Duodenal mucosa (tissue), 2 donors: Measurements from ENCODE around the gene CXCL12.

ENCODE experiments used
- H3K27ac ChIP-seq: one replicate; pipeline ENCODE4 v1.7.0; 2013; ENCODE audit warnings: low read depth, low read length
- H3K27me3 ChIP-seq, 2 donors: one replicate each; pipeline ENCODE4 v1.7.0; 2013; ENCODE audit warnings: low read length in 2 of 2, control low read depth in 1 of 2; ENCODE audit not compliant: insufficient read depth in 2 of 2, control insufficient read depth in 1 of 2
- H3K36me3 ChIP-seq, 2 donors: one replicate each; pipeline ENCODE4 v1.7.0; 2013; ENCODE audit warnings: low read length in 2 of 2, control low read depth in 1 of 2; ENCODE audit not compliant: insufficient read depth in 2 of 2, control insufficient read depth in 1 of 2
- H3K4me1 ChIP-seq, 2 donors: one replicate each; pipeline ENCODE4 v1.7.0; 2013; ENCODE audit warnings: low read length in 2 of 2, control low read depth in 1 of 2; ENCODE audit not compliant: insufficient read depth in 2 of 2, control insufficient read depth in 1 of 2
- H3K4me3 ChIP-seq, 2 donors: one replicate each; pipeline ENCODE4 v1.7.0; 2013; ENCODE audit warnings: low read length in 2 of 2, low read depth in 1 of 2
- H3K9ac ChIP-seq, 2 donors: one replicate each; pipeline ENCODE4 v1.7.0; 2013; ENCODE audit warnings: low read length in 2 of 2, low read depth in 1 of 2
- H3K9me3 ChIP-seq, 2 donors: one replicate each; pipeline ENCODE4 v1.7.0; 2013; ENCODE audit warnings: low read length in 2 of 2, control low read depth in 1 of 2; ENCODE audit not compliant: control insufficient read depth in 1 of 2

Gene CXCL12

DNA sequence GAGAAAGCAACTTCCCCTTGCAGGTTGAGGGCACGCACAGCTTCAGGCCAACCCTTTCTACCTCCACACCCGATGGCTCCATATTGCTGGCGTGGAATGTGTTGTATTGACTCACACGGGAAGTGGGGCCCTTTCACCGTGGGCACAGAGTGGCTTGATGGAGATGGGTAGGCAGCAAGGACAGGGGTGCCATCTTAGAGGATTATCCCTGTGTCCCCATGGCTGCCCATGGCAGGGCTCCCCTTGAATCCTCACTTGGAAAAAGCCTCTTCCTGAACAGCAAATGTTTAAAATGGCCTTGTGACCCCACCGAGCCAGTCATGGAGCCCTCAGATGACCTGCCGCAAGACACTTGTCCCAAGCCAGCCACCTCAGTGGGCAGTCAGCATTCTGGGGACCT is 31.2 kb downstream of the CXCL12 start:
- H3K4me3 ChIP-seq: no peak overlapping the region
- no peaks in the 10 kb centered on the region for H3K36me3 ChIP-seq
- peaks cover 0 to 4% of the 10 kb centered on the region in 2 donors for H3K4me1 ChIP-seq
- no peak overlapping the region for H3K9ac ChIP-seq
- H3K27ac ChIP-seq: no peak overlapping the region
- no peaks in the 10 kb centered on the region for H3K27me3 ChIP-seq
- H3K9me3 ChIP-seq: no peaks in the 10 kb centered on the region

DNA sequence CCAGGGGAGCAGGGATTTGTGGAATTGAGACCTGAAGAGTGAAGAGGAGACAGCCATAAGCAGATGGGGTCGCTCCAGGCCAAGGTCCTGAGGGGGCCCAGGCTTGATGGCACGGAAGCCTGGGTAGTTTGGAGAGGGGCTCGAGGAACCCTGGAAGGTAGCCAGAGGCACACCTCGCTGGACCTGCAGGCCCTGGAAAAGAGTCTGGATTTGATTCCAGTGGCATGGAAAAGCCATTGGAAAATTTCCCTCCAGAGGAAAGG is 31.8 kb downstream of the CXCL12 start:
- Histone ChIP-seq H3K36me3 (no peaks in the 10 kb centered on the region), H3K4me3 (no peak overlapping the region), H3K27ac (no peak overlapping the region), H3K9ac (no peak overlapping the region), H3K4me1 (peaks cover 0 to 4% of the 10 kb centered on the region in 2 donors), H3K27me3 (no peaks in the 10 kb centered on the region), H3K9me3 (no peaks in the 10 kb centered on the region)

DNA sequence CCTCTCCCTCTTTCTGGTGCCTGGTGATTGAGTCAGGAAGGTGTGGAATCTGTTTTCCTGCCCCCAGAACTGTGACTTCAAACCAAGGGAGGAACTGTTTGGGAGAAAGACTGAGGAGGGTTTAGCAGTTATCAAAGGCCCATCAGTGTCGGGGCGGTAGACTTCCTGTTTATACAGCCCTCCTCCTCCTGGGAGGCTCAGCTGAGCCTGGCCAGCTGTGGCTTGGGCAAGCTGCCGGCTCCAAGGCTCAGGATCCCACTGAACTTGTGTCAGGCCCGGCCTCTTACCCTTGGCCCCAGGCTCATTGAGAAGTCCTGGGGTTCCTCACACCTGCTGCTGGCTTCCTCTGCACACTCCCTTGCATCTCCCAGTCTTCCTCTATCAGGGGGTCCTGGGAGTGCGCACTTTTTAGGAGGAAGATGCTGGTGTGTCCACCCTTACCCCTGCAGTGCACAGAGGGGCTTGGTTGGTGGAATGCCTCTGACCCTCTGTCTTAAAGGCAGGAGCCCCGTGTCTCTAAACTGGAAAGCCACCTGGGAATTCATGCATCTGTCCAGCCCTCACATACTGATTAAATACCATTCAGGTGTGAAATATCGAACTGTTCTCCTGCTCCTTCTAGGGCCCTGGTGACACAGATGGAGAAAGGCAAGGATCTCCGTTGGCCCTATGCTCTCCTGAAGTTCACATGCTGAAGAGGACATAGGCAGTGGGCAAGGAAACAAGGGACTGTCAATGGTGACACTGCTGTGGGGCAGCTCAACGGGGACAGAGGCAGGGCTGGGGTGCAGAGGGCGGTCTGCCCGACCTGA is 32.4 kb downstream of the CXCL12 start:
- no peaks in the 10 kb centered on the region for H3K27me3 ChIP-seq
- H3K4me3 ChIP-seq: no peak overlapping the region
- no peaks in the 10 kb centered on the region for H3K36me3 ChIP-seq
- H3K9me3 ChIP-seq: no peaks in the 10 kb centered on the region
- no peak overlapping the region for H3K9ac ChIP-seq
- H3K4me1 ChIP-seq: peaks cover 0 to 4% of the 10 kb centered on the region in 2 donors
- no peak overlapping the region for H3K27ac ChIP-seq

DNA sequence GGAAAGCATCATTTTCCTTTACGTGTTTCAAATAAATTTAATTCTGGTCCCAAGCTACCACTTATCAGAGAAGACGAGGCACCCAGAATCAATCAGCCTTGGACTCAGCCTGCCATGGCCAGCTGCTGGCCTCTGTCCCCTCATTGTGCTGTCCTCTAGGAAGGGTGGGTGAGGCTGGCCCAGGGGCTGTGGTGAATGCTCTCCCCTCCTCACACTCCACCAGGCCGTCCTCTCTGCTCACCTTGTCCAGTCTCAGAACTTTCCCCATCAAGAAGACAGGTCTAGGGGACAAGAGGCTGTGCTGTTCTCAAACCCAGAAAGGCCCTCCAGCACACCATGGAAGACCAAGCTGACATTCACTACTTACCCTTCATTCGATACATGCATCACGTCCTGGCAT is 36.4 kb downstream of the CXCL12 start:
- H3K27me3 ChIP-seq: no peaks in the 10 kb centered on the region
- peaks cover 0 to 4% of the 10 kb centered on the region in 2 donors for H3K4me1 ChIP-seq
- no peaks in the 10 kb centered on the region for H3K36me3 ChIP-seq
- H3K9ac ChIP-seq: no peak overlapping the region
- no peak overlapping the region for H3K27ac ChIP-seq
- H3K4me3 ChIP-seq: no peak overlapping the region
- H3K9me3 ChIP-seq: no peaks in the 10 kb centered on the region

DNA sequence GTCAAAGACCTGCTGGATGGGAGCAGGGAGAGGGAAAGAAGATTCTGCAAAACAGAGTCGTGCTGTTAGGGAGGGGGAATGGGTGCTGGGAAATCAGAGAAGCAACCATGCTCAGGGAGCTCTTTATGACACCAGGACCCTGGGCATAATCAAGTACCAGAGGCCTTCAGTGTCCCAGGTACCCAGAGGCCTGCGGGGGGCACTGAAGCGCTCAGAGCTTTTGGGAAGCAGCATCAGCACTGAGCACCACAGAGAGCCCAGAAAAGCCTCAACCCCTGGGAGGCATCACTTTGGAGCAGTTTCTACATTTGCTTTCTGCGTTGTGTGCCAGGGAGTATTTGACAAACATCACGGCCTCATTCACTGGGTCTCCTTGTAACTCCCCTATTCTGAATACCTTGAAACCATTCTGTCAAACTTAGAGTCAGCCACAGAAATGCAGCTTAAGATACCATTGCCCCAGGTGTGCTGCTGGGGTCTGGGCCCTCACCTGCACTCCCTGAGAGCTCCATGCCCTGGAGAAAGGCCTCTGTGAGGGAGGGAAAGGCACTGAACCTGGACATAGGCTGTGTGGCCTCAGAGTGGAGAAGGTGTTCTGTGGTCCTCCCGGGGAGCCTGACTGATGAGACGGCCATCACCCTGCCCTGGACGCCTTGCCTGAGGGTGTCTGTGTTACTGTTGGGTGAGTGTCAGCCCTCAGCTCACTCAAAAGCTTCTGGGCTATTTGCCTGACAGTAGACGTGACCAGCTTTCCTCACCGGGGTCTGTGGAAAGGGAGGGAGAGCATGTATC is 37.1 kb downstream of the CXCL12 start:
- Histone ChIP-seq H3K4me3 (no peak overlapping the region), H3K9me3 (no peaks in the 10 kb centered on the region), H3K27me3 (no peaks in the 10 kb centered on the region), H3K9ac (no peak overlapping the region), H3K36me3 (no peaks in the 10 kb centered on the region), H3K27ac (no peak overlapping the region), H3K4me1 (peaks cover 0 to 4% of the 10 kb centered on the region in 2 donors)

DNA sequence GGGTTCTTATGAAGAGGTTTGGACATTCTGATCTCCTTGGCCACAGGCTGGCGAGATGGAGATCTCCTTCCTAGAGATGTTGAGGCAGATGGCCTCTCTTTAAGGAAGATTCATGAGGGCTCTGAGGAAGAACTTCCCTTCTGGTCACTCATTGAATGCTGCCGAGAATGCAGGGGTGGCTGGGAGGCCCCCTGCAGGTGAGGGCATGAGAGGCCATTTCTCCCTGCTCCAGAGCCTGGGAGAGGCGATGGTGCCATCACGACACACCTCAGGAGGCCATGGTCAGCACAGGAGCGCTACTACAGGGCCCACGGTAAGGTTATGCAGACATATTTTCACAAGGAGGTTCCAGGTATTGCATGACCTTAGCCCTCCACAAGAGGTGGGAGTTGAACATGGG is 40.2 kb downstream of the CXCL12 start:
- Histone ChIP-seq H3K36me3 (no peaks in the 10 kb centered on the region), H3K9ac (no peak overlapping the region), H3K9me3 (no peaks in the 10 kb centered on the region), H3K27me3 (no peaks in the 10 kb centered on the region), H3K27ac (no peak overlapping the region), H3K4me1 (no peaks in the 10 kb centered on the region), H3K4me3 (no peak overlapping the region)

DNA sequence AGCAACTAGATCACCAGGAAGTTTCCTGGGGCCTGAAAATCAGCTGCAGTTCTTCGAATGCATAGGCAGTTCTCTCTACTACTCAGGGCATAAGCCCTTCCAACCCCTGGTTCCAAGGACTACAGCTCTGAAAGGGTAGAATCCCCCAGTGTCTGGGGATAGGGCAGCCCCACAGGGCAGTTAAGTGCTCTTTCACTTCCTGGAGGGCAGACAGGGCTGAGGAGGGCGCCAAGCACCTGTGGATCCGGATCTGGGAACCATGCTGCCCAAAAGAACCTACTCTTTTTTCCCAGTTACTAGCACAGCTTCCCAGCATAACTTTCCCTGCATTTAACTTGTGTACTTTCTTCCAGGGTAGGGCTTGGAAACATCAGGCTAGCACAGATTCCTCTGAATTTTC is 41.1 kb downstream of the CXCL12 start:
- Histone ChIP-seq H3K9ac (no peak overlapping the region), H3K4me1 (no peaks in the 10 kb centered on the region), H3K27ac (no peak overlapping the region), H3K9me3 (no peaks in the 10 kb centered on the region), H3K27me3 (no peaks in the 10 kb centered on the region), H3K4me3 (no peak overlapping the region), H3K36me3 (no peaks in the 10 kb centered on the region)

DNA sequence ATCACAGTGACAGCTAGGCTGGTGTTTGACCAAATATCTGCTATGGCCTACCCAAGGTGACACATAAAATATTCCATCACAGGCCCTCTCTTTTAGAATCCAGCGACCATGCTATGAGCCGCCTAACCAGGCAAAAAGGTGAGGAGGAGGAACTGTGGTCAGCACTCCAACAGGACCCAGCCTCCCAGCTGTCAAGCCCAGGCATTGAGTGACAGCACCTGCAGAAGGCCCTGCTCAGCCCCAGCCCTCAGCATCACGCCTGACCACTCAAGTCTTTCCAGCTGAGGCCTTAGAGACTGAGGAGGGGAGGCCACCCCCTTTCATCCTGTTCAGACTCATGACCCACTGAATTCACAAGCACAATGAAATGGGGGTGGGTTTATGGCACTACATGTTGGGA is 43.0 kb downstream of the CXCL12 start:
- Histone ChIP-seq H3K9ac (no peak overlapping the region), H3K9me3 (no peaks in the 10 kb centered on the region), H3K4me3 (no peak overlapping the region), H3K36me3 (no peaks in the 10 kb centered on the region), H3K27me3 (no peaks in the 10 kb centered on the region), H3K27ac (no peak overlapping the region), H3K4me1 (no peaks in the 10 kb centered on the region)

DNA sequence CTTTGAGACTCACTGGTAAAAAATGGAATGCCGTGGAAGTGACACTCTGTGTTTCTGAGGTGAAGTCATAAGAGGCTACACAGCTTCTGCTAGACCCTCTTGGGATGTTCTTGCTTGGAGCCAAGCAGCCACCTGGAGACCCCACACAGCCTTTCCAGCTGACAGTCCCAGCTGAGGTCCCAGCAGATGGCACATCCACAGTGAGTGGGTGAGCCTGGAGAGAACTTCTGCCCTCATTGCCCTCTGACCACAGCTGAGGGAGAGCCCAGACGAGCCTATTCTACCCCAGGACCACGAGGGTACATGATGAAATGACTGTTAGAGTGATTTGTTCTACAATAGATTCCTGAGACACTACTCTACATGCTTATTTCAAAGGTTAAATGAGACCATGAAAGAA is 44.3 kb downstream of the CXCL12 start:
- no peaks in the 10 kb centered on the region for H3K9me3 ChIP-seq
- no peaks in the 10 kb centered on the region for H3K4me1 ChIP-seq
- no peaks in the 10 kb centered on the region for H3K36me3 ChIP-seq
- no peak overlapping the region for H3K4me3 ChIP-seq
- H3K27me3 ChIP-seq: no peaks in the 10 kb centered on the region
- no peak overlapping the region for H3K9ac ChIP-seq
- no peak overlapping the region for H3K27ac ChIP-seq

DNA sequence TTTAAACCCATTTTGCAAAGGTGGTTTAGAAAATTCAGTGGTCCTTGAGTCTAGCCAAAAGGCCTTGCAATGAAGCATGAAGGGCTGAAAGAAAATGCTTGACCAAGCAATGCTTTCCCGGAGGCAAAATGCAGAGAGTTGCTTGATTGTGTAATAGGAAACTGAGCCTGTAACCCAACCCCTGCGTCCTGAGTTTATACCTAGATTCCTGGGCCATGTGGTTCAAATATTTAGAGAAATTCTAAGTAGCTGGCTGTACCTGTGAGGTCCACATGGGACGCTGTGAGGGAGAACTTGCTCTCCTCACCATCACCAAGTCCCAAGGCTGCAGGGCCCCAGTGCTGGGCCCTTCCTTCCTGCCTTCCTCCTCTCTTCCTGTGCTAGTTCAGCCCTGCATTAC is 45.7 kb downstream of the CXCL12 start:
- Histone ChIP-seq H3K4me3 (no peak overlapping the region), H3K4me1 (no peaks in the 10 kb centered on the region), H3K27ac (no peak overlapping the region), H3K9ac (no peak overlapping the region), H3K9me3 (no peaks in the 10 kb centered on the region), H3K27me3 (no peaks in the 10 kb centered on the region), H3K36me3 (no peaks in the 10 kb centered on the region)
